H9 (cell line): ENCODE data around the gene TBC1D24. TPM values are rescaled to one million over a fixed set of nuclear protein-coding genes. Genes with fewer than 3 reads are reported as not detected.

Source experiments
- DNase-seq: peaks from one replicate; pipeline ENCODE4 v3.0.0-alpha.2; 2017
- H2AFZ ChIP-seq: one replicate; pipeline ENCODE4 v1.6.1; 2013; ENCODE audit warnings: mild to moderate bottlenecking, low read length, control low read depth, moderate library complexity
- H2AK5ac ChIP-seq: 2 replicates; pipeline ENCODE4 v1.6.1; 2013; ENCODE audit warnings: low read length, control low read depth, mixed read lengths; ENCODE audit not compliant: insufficient read length
- H2BK120ac ChIP-seq: one replicate; pipeline ENCODE4 v1.6.1; 2013; ENCODE audit warnings: low read depth, mild to moderate bottlenecking, low read length, control low read depth, inconsistent platforms; ENCODE audit not compliant: poor library complexity, severe bottlenecking
- H2BK12ac ChIP-seq: 2 replicates; pipeline ENCODE4 v1.6.1; 2013; ENCODE audit warnings: low read length, control low read depth, mixed read lengths, low read depth; ENCODE audit not compliant: insufficient read length
- H2BK15ac ChIP-seq: 2 replicates; pipeline ENCODE4 v1.6.1; 2013; ENCODE audit warnings: low read depth, low read length, control low read depth
- H2BK20ac ChIP-seq: one replicate; pipeline ENCODE4 v1.6.1; 2013; ENCODE audit warnings: low read depth, mild to moderate bottlenecking, low read length, control low read depth, inconsistent platforms; ENCODE audit not compliant: poor library complexity, severe bottlenecking
- H2BK5ac ChIP-seq: 2 replicates; pipeline ENCODE4 v1.6.1; 2013; ENCODE audit warnings: low read length, control low read depth, mixed read lengths; ENCODE audit not compliant: insufficient read length
- H3K14ac ChIP-seq: 2 replicates; pipeline ENCODE4 v1.6.1; 2013; ENCODE audit warnings: low read length, control low read depth; ENCODE audit not compliant: insufficient read depth
- H3K18ac ChIP-seq: 2 replicates; pipeline ENCODE4 v1.6.1; 2013; ENCODE audit warnings: low read depth, mild to moderate bottlenecking, mixed read lengths, low read length, control low read depth; ENCODE audit not compliant: insufficient read length
- H3K23ac ChIP-seq: 2 replicates; pipeline ENCODE4 v1.6.1; 2013; ENCODE audit warnings: low read length, control low read depth, mixed read lengths, low read depth; ENCODE audit not compliant: insufficient read length
- H3K23me2 ChIP-seq: 2 replicates; pipeline ENCODE4 v1.6.1; 2013; ENCODE audit warnings: low read depth, mild to moderate bottlenecking, mixed read lengths, low read length, control low read depth; ENCODE audit not compliant: insufficient read length, poor library complexity, severe bottlenecking
- H3K27ac ChIP-seq: 2 replicates; pipeline ENCODE4 v1.5.1; 2013; ENCODE audit warnings: low read length, control low read depth, mixed read lengths, low read depth; ENCODE audit not compliant: insufficient read length
- H3K27me3 ChIP-seq: 2 replicates; pipeline ENCODE4 v1.6.1; 2013; ENCODE audit warnings: low read length, control low read depth, inconsistent platforms; ENCODE audit not compliant: insufficient read depth
- H3K4ac ChIP-seq: 2 replicates; pipeline ENCODE4 v1.6.1; 2013; ENCODE audit warnings: low read depth, mild to moderate bottlenecking, control low read depth, inconsistent platforms, low read length, moderate library complexity
- H3K4me1 ChIP-seq: 2 replicates; pipeline ENCODE4 v1.6.1; 2013; ENCODE audit warnings: low read length, control low read depth, inconsistent platforms; ENCODE audit not compliant: insufficient read depth
- H3K4me2 ChIP-seq: 2 replicates; pipeline ENCODE4 v1.6.1; 2013; ENCODE audit warnings: low read length, control low read depth, mixed read lengths; ENCODE audit not compliant: insufficient read length, insufficient read depth
- H3K56ac ChIP-seq: 2 replicates; pipeline ENCODE4 v1.6.1; 2013; ENCODE audit warnings: low read depth, mild to moderate bottlenecking, mixed read lengths, low read length, control low read depth; ENCODE audit not compliant: insufficient read length
- H3K79me1 ChIP-seq: 2 replicates; pipeline ENCODE4 v1.6.1; 2013; ENCODE audit warnings: low read depth, mild to moderate bottlenecking, moderate library complexity, low read length, control low read depth, inconsistent platforms; ENCODE audit not compliant: insufficient read depth, poor library complexity, severe bottlenecking
- H3K79me2 ChIP-seq: 2 replicates; pipeline ENCODE4 v1.6.1; 2013; ENCODE audit warnings: low read length, control low read depth, inconsistent platforms; ENCODE audit not compliant: insufficient read depth
- H3K9ac ChIP-seq: 2 replicates; pipeline ENCODE4 v1.6.1; 2013; ENCODE audit warnings: low read length, control low read depth, mixed read lengths; ENCODE audit not compliant: insufficient read length; ENCODE audit errors: extremely low read depth
- H3K9me3 ChIP-seq: one replicate; pipeline ENCODE4 v1.6.1; 2013; ENCODE audit warnings: low read depth, low read length, inconsistent platforms; ENCODE audit not compliant: control insufficient read depth
- H3T11ph ChIP-seq: one replicate; pipeline ENCODE4 v1.6.1; 2013; ENCODE audit warnings: mild to moderate bottlenecking, low read length, control low read depth, inconsistent platforms
- H4K20me1 ChIP-seq: one replicate; pipeline ENCODE4 v1.6.1; 2013; ENCODE audit not compliant: control insufficient read depth, insufficient read length, insufficient read depth
- H4K5ac ChIP-seq: 2 replicates; pipeline ENCODE4 v1.6.1; 2013; ENCODE audit warnings: low read depth, mild to moderate bottlenecking, mixed read lengths, low read length, control low read depth; ENCODE audit not compliant: insufficient read length
- H4K8ac ChIP-seq: replicated peaks from 2 replicates; pipeline ENCODE4 v1.6.1; 2013; ENCODE audit warnings: low read length, control low read depth, mixed read lengths, low read depth; ENCODE audit not compliant: insufficient read length
- H4K91ac ChIP-seq: 2 replicates; pipeline ENCODE4 v1.6.1; 2013; ENCODE audit warnings: low read depth, mild to moderate bottlenecking, moderate library complexity, mixed read lengths, low read length, control low read depth; ENCODE audit not compliant: insufficient read length
- H3K27ac Mint-ChIP-seq, 3 experiments: 2 replicates in 2 of 3; 3 replicates in 1 of 3; pipeline ENCODE4 v1.8.0; 2020 to 2021; ENCODE audit warnings: mixed read lengths in 3 of 3, mild to moderate bottlenecking in 1 of 3, moderate library complexity in 1 of 3
- H3K27me3 Mint-ChIP-seq: 2 replicates; pipeline ENCODE4 v1.8.0; 2021; ENCODE audit warnings: low read depth, mild to moderate bottlenecking, moderate library complexity, mixed read lengths
- H3K36me3 Mint-ChIP-seq, 3 experiments: 2 replicates in 2 of 3; 3 replicates in 1 of 3; pipeline ENCODE4 v1.8.0; 2020 to 2021; ENCODE audit warnings: low read depth in 3 of 3, mixed read lengths in 3 of 3; ENCODE audit not compliant: insufficient read depth in 1 of 3
- H3K4me1 Mint-ChIP-seq, 2 experiments: 2 replicates each; pipeline ENCODE4 v1.8.0; 2020; ENCODE audit warnings: mixed read lengths in 2 of 2
- H3K4me3 Mint-ChIP-seq, 2 experiments: 2 replicates in 1 of 2; 3 replicates in 1 of 2; pipeline ENCODE4 v1.8.0; 2020 to 2021; ENCODE audit warnings: mild to moderate bottlenecking in 2 of 2, mixed read lengths in 2 of 2, moderate library complexity in 1 of 2
- H3K9me3 Mint-ChIP-seq, 2 experiments: 2 replicates in 1 of 2; 3 replicates in 1 of 2; pipeline ENCODE4 v1.8.0; 2020; ENCODE audit warnings: mild to moderate bottlenecking in 2 of 2, mixed read lengths in 2 of 2, moderate library complexity in 1 of 2
- CTCF ChIP-seq: fragments of 200-600 bp; sonication (generic); conservative IDR thresholded peaks from 3 replicates; pipeline ENCODE4 v1.8.0; 2021; ENCODE audit warnings: antibody characterized with exemption, mild to moderate bottlenecking
- WGBS: extraction: QIAGEN DNeasy Blood & Tissue Kit; methylation state at CpG from one replicate; pipeline ENCODE4 v1.1.7; 2013; ENCODE audit warnings: missing lambda C conversion rate, low lambda C conversion rate, mixed read lengths; ENCODE audit not compliant: insufficient read length; ENCODE audit errors: extremely low coverage; 5-methylcytosine and 5-hydroxymethylcytosine counted together
- total RNA-seq: library from RNA; stranded (reverse); gene quantifications from 2 replicates; pipeline ENCODE4 v1.2.1, GENCODE V29; 2021

The TBC1D24 gene
- total RNA-seq, 1 experiment from 2014 or later: 19.0 TPM

DNA sequence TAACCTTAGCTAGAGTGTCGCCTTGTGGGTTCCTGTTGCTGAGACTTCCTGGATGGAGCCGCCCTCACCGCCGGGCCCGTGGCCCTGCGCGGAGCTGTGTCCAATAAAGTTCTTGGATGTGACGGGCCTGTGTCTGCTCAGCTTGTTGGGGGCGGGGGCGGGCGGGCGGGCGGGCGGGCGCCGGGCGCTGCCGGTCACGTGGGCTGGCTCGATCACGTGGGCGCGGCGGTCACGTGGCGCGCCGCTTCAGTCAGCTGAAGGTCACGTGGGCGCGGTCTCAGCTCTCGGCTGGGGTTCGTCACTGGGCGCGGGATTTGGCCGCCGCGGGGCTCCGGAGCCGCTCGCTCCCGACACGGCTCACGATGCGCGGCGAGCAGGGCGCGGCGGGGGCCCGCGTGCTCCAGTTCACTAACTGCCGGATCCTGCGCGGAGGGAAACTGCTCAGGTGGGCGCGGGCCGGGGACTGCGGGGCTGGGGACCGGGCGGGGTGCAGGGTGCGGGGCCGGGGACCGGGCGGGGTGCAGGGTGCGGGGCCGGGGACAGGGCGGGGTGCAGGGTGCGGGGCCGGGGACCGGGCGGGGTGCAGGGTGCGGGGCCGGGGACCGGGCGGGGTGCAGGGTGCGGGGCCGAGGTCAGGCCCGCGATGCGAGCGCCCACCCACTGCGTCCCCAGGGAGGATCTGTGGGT lies 45.3 kb downstream of the TBC1D24 start, which contains the start of gene AMDHD2:
AMDHD2 (plus strand) TSS at position 275 of the 687 bp plus-strand sequence; CDS start at position 363, 88 bp downstream.
- H3K4ac ChIP-seq: no peak within 1 kb of the TSS; the same call in 1 of the 2 replicates
- H2BK20ac ChIP-seq: no peak within 1 kb of the TSS
- H3K9me3 ChIP-seq: no peaks in the 10 kb centered on the region
- peak within 1 kb of the TSS; percentile 63 for H3K9ac ChIP-seq
- H4K20me1 ChIP-seq: no peaks in the 10 kb centered on the region
- peak within 1 kb of the TSS; percentile 95 to 97 (median 96) for H3K27ac Mint-ChIP-seq
- no peak within 1 kb of the TSS for H2AK5ac ChIP-seq
- no CpG with 5 or more reads among the region's 83 CpGs for WGBS
- no peak within 1 kb of the TSS for H4K5ac ChIP-seq
- H3T11ph ChIP-seq: no peak within 1 kb of the TSS
- peak; percentile 89 for DNase-seq
- H2AFZ ChIP-seq: no peak within 1 kb of the TSS
- no peak within 1 kb of the TSS for H3K56ac ChIP-seq
- no peak within 1 kb of the TSS for H2BK5ac ChIP-seq
- TF ChIP-seq CTCF: no peak
- H3K27me3 ChIP-seq: no peaks in the 10 kb centered on the region
- peaks cover 6 to 43% (median 29%) of the 10 kb centered on the region in 3 experiments; a peak in 6 of 7 replicates for H3K36me3 Mint-ChIP-seq
- H4K91ac ChIP-seq: no peak within 1 kb of the TSS
- H3K4me1 Mint-ChIP-seq: peaks cover 24 to 33% of the 10 kb centered on the region in 2 experiments
- H3K27ac ChIP-seq: no peak within 1 kb of the TSS
- H2BK12ac ChIP-seq: no peak within 1 kb of the TSS
- H3K23me2 ChIP-seq: peaks cover 7% of the 10 kb centered on the region
- H2BK120ac ChIP-seq: no peak within 1 kb of the TSS
- H3K14ac ChIP-seq: peak within 1 kb of the TSS; percentile 73; the same call in 1 of the 2 replicates
- H3K18ac ChIP-seq: no peak within 1 kb of the TSS
- H3K4me1 ChIP-seq: no peaks in the 10 kb centered on the region
- H3K27me3 Mint-ChIP-seq: no peaks in the 10 kb centered on the region; the same call in 1 of the 2 replicates
- peak within 1 kb of the TSS; percentile 75 for H3K4me2 ChIP-seq
- H3K4me3 Mint-ChIP-seq: peak within 1 kb of the TSS; percentile 79 to 88
- no peak within 1 kb of the TSS for H4K8ac ChIP-seq
- no peak within 1 kb of the TSS for H3K23ac ChIP-seq
- peaks cover 9% of the 10 kb centered on the region for H3K79me1 ChIP-seq
- no peak within 1 kb of the TSS for H2BK15ac ChIP-seq
- H3K79me2 ChIP-seq: peaks cover 28% of the 10 kb centered on the region; the same call in 1 of the 2 replicates
- no peaks in the 10 kb centered on the region for H3K9me3 Mint-ChIP-seq
